AG10803 (cell line): ENCODE results near the gene LCN12.

Experiments used
- DNase-seq: peaks from one replicate; pipeline ENCODE4 v3.0.0; 2010; ENCODE audit warnings: low read depth
- H3K4me3 ChIP-seq: 2 replicates; pipeline ENCODE4 v1.5.1; 2011; ENCODE audit warnings: mild to moderate bottlenecking, low read length, control low read depth
- TF ChIP-seq, protein P1 (sequence below): conservative IDR thresholded peaks from 2 replicates; pipeline ENCODE4 v1.5.1; 2011; ENCODE audit warnings: mild to moderate bottlenecking, low read length, control low read depth, inconsistent platforms

The LCN12 gene

DNA sequence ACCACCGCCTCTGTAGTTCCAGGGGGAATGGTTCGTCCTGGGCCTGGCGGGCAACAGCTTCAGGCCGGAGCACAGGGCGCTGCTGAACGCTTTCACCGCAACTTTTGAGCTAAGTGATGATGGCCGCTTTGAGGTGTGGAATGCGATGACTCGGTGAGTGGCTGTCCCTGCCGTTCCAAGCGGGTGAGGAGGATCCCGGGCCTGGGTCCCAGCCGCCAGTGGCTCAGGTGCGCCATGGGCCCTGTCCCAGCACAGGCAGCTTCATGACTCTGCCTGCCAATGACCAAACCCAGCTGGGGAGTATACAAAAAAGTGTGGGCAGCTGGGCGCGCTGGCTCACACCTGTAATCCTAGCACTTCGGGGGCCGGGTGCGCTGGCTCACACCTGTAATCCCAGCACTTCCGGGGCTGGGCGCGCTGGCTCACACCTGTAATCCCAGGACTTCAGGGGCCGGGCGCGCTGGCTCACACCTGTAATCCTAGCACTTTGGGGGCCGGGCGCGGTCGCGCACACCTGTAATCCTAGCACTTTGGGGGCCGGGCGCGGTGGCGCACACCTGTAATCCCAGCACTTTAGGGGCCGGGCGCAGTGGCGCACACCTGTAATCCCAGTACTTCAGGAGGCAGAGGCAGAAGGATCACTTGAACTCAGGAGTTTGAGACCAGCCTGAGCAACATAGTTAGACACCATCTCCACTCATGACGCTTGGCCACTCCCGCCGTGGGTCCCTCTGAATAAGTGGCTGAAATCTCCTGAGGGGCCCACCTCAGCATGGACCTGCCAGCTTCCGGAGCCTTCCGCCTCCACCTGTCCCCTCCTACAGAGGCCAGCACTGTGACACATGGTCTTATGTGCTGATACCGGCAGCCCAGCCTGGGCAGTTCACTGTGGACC is 1.1 kb downstream of the LCN12 start:
- no peak for DNase-seq
- no peak overlapping the region for H3K4me3 ChIP-seq
- TF ChIP-seq, protein P1, sequence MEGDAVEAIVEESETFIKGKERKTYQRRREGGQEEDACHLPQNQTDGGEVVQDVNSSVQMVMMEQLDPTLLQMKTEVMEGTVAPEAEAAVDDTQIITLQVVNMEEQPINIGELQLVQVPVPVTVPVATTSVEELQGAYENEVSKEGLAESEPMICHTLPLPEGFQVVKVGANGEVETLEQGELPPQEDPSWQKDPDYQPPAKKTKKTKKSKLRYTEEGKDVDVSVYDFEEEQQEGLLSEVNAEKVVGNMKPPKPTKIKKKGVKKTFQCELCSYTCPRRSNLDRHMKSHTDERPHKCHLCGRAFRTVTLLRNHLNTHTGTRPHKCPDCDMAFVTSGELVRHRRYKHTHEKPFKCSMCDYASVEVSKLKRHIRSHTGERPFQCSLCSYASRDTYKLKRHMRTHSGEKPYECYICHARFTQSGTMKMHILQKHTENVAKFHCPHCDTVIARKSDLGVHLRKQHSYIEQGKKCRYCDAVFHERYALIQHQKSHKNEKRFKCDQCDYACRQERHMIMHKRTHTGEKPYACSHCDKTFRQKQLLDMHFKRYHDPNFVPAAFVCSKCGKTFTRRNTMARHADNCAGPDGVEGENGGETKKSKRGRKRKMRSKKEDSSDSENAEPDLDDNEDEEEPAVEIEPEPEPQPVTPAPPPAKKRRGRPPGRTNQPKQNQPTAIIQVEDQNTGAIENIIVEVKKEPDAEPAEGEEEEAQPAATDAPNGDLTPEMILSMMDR: no peak

DNA sequence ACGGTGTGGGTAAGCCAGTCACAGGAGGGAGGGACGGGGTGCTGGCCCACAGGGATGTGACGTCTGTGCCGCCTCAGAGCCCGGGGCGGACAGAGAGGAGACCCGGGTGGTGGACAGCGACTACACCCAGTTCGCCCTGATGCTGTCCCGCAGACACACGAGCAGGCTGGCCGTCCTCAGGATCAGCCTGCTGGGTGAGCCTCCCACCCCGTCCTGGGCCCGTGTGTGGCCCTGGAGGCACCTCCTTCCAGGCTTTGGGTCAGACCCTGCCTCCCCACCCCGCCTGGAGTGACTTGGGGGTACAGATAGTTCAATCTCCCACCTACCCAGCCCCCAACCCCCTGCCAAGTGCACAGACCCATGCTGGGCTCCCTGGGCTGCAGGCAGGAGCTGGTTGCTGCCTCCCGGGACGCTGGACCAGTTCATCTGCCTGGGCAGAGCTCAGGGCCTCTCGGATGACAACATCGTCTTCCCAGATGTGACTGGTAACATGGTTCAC is 1.7 kb downstream of the LCN12 start:
- TF ChIP-seq, protein P1: no peak
- DNase-seq: no peak
- no peak overlapping the region for H3K4me3 ChIP-seq

DNA sequence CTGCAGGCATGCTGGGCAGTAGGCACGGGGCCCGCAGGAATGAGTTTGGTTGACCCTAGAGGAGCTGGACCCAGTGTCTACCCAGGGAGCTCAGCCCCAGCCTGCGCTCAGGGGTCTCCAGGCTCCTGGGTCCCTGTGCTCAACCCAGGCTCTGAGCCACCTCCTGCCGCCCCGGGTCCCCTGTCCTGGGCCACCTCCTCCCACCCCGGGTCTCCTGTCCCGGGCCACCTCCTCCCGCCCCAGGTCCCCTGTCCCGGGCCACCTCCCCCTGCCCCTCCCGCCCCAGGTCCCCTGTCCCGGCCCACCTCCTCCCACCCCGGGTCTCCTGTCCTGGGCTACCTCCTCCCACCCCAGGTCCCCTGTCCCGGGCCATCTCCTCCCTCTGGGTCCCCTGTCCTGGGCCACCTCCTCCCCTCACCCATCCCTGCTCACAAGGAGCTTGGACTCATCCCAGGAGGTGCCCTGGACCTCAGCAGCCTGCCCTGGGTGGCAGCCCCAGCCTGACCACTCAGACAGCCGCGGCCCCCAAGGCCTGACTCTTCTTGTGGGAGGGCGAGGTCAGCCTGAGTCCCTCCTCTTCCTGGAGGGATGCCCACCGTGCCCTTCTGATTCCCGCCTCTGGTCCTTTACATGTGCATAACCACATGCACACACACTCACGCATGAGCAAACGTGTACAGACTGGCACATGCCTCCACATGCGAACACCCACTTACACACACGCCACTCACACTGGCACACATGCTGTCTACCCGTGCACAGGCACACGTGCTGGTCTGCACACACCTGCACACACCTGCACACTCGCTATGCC is 2.4 kb downstream of the LCN12 start:
- TF ChIP-seq, protein P1: no peak
- no peak for DNase-seq

DNA sequence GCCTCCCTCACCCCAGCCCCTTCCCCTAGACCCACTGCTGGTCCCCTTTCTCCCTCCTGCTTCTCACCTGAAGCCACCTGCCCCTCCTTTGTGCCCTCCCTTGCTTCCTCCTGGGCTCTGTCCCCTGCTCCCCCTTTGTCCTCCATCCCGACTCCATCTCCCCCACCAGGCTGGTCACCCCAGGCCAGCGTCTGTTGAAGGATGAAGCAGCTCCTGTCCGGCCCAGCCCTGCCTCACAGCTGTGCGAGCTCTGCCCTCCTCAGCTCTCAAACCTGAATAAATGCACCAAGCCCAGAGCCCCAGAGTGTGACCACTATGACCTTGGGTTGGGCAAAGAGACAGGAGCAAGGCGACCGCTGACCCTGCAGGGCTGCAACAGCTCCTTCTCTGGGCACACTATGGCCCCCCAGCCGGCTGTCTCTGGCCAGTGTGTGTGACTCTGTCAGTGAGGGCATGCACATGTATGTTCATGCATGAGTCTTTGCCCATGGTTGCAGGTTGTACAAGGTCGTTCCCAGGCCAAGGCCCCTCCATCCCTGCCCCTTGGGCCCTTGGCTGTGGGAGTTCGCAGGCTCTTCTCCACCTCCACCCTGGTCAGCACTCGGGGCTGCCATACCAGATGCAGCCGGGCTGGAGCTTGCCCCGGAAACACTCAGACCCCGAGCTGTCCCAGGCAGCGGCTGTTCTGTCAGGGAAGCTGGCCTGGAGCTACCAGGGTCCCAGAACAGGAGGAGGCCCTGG is 3.3 kb downstream of the LCN12 start:
- TF ChIP-seq, protein P1: no peak
- H3K4me3 ChIP-seq: no peak overlapping the region
- no peak for DNase-seq

More for the DNA sequence above, 2.4 kb downstream of the LCN12 start:
- no peak overlapping the region for H3K4me3 ChIP-seq

DNA sequence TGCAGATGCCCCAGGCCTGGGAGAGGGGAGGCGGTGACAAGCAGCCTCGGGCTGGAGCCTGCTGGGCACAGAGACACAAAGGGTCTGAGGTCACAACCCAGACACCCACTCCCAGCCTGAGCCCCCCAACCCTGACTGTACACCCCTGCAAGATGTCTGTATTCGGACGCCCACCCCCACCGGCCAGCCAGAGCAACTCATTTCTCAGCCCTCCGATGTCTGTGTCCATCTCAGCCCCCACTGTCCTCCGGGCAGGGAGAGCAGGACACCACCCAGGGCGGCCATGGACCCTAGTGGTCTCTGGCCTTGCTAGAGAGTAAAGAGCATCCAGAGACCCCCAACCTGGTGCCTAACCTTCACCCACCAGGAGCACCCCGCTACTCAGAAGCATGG is 3.9 kb downstream of the LCN12 start:
- H3K4me3 ChIP-seq: no peak overlapping the region
- DNase-seq: no peak
- TF ChIP-seq, protein P1: no peak

DNA sequence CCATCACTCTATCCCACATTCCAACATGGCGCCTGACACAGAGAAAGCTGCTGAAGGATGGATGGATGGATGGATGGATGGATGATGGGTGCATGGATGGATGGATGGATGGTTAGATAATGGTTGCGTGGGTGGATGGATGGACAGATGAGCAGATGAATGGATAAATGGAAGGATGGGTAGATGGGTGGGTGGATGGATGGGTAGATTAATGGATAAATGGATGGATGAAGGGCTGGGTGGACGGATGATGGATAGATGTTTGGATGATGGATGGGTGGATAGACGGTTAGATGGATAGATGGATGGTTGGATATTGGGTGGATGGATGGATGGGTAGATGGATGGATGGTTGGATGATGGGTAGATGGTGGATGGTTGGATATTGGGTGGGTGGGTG is 4.5 kb downstream of the LCN12 start:
- H3K4me3 ChIP-seq: no peak overlapping the region
- DNase-seq: no peak
- TF ChIP-seq, protein P1: no peak
